ENCODE results near the gene PLS3. TPM values are rescaled to one million over a fixed set of nuclear protein-coding genes. Genes with fewer than 3 reads are reported as not detected.

Gene PLS3
- total RNA-seq, 4 donors from 2014 or later, result 76.8 to 84.0 (median 80.8) TPM

DNA sequence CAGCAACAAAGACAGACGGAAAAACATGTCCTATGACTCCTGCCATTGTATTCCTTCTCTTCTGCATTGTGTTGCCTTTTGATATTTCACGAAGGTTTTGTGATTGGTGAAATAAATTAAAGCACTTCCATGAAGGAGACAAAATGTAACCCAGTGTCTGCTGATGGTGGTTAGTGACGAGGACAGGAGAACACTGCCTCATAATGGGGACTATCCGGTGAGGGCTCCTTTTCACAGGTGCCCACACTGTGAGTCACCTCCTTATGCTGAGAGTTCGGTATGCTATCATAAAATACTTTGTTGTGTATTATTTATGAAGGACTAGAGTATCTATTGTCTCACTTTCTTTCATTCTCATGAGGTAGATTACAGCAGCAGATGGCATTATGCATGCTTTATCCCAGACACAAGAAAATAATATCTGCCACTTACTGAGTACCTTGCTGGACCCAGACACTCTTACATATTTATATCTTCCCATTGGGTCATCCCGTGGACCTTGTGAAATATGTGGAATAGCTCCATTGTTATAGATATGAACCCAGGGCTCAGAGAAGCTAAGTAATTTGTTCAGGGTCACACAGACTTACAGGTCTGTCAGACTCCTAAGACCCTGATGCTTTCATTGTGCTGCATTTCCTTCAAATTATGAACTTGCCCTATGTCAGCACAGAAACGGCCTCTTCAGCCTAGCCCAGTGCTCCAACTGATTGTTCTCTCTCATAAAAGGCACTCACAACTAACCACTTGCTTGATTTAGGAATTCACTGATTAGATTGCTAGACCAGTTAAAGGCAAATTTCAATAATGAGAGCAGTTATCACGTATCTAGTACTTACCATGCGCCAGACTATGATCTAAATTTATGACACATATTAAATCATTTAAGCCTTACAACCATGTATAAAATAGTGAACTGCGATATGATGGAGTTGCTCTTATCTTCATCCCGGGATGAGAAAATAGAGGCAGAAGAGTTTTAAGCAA is 31.2 kb downstream of the PLS3 start:
- intact Hi-C loops (cut with DNase I), result no loop called here
- DNase-seq (ENCODE audit: extremely low spot score), result no peak
- Histone ChIP-seq H3K27me3 (no peaks in the 10 kb centered on the region), H3K27ac (replicated peaks in 1 of 4) (peak overlapping the region in 3 of 4 donors; percentile 45 to 59 (median 53)), H3K36me3 (no peaks in the 10 kb centered on the region), H3K9me3 (no peaks in the 10 kb centered on the region), H3K4me1 (peaks cover 4 to 50% (median 29%) of the 10 kb centered on the region in 4 donors), H3K4me3 (no peak overlapping the region)
- TF ChIP-seq, protein P1, sequence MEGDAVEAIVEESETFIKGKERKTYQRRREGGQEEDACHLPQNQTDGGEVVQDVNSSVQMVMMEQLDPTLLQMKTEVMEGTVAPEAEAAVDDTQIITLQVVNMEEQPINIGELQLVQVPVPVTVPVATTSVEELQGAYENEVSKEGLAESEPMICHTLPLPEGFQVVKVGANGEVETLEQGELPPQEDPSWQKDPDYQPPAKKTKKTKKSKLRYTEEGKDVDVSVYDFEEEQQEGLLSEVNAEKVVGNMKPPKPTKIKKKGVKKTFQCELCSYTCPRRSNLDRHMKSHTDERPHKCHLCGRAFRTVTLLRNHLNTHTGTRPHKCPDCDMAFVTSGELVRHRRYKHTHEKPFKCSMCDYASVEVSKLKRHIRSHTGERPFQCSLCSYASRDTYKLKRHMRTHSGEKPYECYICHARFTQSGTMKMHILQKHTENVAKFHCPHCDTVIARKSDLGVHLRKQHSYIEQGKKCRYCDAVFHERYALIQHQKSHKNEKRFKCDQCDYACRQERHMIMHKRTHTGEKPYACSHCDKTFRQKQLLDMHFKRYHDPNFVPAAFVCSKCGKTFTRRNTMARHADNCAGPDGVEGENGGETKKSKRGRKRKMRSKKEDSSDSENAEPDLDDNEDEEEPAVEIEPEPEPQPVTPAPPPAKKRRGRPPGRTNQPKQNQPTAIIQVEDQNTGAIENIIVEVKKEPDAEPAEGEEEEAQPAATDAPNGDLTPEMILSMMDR (IDR thresholded peaks at IDR 0.05), result no peak
- TF ChIP-seq POLR2AphosphoS5 (IDR thresholded peaks at IDR 0.05) (no peak), EP300 (IDR thresholded peaks at IDR 0.05) (no peak), POLR2A (IDR thresholded peaks at IDR 0.05; ENCODE audit: low read depth) (no peak)
- WGBS, result 56% methylated on average over 11 of the region's 11 CpGs

DNA sequence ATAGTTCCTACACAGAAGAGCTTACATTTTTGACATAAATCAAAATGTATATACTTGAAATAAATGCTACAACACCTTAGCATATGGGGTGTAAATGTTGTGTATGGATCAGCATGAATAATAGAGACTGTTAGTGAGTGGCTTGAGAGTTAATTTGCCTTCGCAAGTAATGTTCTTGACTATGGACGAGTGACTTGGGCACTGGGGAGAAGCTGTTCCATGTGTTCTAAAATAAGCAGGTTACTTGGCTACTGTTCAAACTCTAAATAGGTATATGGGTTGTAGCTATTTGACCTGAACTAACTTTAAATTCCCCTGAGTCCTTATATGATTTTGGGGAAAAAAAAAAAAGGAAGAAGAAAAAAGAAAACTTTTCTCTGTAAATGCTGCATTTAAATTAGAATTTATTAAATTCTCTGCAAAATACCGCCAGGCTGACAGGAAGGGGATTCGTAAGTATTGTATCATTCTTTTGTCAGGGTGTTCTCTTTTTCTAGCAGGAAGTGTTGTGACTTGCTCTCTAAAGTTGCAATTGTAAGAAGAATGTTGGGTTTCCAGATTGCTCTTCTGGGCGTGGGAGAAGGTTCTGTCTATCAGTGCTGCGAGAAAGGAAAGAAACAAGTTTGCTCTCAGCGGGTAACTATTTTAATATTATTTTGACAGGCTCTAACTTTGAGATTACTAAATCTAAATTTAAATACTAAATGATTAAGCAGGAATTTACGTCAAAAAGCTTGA is 32.2 kb downstream of the PLS3 start:
- no peaks in the 10 kb centered on the region for H3K9me3 ChIP-seq
- H3K4me3 ChIP-seq, result peak overlapping the region; percentile 9 to 22 (median 12)
- peak overlapping the region in 3 of 4 donors; percentile 45 to 59 (median 53) for H3K27ac ChIP-seq (replicated peaks in 1 of 4)
- H3K4me1 ChIP-seq, result peaks cover 4 to 50% (median 31%) of the 10 kb centered on the region in 4 donors
- TF ChIP-seq POLR2AphosphoS5 (IDR thresholded peaks at IDR 0.05), result no peak
- TF ChIP-seq POLR2A (IDR thresholded peaks at IDR 0.05; ENCODE audit: low read depth), result no peak
- TF ChIP-seq, protein P1 (IDR thresholded peaks at IDR 0.05), result no peak
- H3K27me3 ChIP-seq, result no peaks in the 10 kb centered on the region
- intact Hi-C loops (cut with DNase I), result no loop called here
- DNase-seq (ENCODE audit: extremely low spot score), result no peak
- no peaks in the 10 kb centered on the region for H3K36me3 ChIP-seq
- WGBS, result 24% methylated on average over 8 of the region's 8 CpGs

DNA sequence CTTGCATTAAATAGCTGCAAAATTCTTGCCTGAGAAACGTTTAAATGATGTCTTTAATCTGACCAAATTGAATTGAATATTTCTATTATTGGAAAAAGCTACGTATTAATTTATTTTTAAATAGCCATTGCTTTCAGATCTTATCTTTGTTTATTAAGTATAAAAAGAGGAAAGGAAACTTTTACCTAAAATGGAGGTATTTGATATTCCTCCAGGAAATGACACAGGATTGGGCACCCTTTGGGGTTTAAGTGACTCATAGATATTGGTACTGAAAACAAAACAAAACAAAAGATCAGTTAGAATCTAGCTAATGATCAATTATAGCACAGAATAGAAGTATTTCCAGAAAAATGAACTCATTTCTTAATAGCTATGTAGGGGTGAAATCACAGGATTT is 34.1 kb downstream of the PLS3 start:
- no peak for DNase-seq (ENCODE audit: extremely low spot score)
- H3K4me1 ChIP-seq, result peaks cover 7 to 58% (median 33%) of the 10 kb centered on the region in 4 donors
- no peaks in the 10 kb centered on the region for H3K36me3 ChIP-seq
- no peak for TF ChIP-seq POLR2A (IDR thresholded peaks at IDR 0.05; ENCODE audit: low read depth)
- intact Hi-C loops (cut with DNase I), result no loop called here
- no peaks in the 10 kb centered on the region for H3K9me3 ChIP-seq
- no peak overlapping the region for H3K4me3 ChIP-seq
- peak overlapping the region in 2 of 4 donors; percentile 45 to 53 for H3K27ac ChIP-seq (replicated peaks in 1 of 4)
- 28% methylated on average over 2 of the region's 2 CpGs for WGBS
- H3K27me3 ChIP-seq, result peaks cover 0 to 4% (median 0%) of the 10 kb centered on the region in 4 donors

DNA sequence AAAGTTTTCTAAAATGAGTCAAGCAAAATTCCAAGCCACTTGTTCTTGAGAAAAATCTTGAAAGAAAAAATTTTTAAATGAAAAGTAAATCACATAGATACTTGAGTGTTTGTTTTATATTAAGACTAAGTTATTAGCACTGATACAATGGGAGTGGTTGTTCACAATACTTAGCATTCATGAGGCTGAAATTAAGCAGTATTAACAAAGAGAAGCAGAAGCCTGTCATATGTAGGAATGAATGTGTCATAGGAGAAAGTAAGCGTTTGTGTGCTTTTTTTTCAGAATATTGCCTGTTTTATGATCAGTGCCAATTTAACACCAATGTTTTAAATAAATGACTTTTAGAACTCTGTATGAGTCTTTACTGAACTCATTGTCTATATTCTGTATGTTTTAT is 37.6 kb downstream of the PLS3 start:
- H3K4me3 ChIP-seq, result no peak overlapping the region
- H3K27ac ChIP-seq (replicated peaks in 1 of 4), result no peak overlapping the region
- TF ChIP-seq, protein P1 (IDR thresholded peaks at IDR 0.05), result no peak
- TF ChIP-seq EP300 (IDR thresholded peaks at IDR 0.05) (no peak), POLR2AphosphoS5 (IDR thresholded peaks at IDR 0.05) (no peak), POLR2A (IDR thresholded peaks at IDR 0.05; ENCODE audit: low read depth) (no peak)
- intact Hi-C loops (cut with DNase I), result no loop called here
- 61% methylated on average over 1 of the region's 1 CpG for WGBS
- H3K4me1 ChIP-seq, result peaks cover 0 to 44% (median 17%) of the 10 kb centered on the region in 4 donors
- H3K36me3 ChIP-seq, result no peaks in the 10 kb centered on the region
- no peak for DNase-seq (ENCODE audit: extremely low spot score)
- peaks cover 0 to 4% (median 0%) of the 10 kb centered on the region in 4 donors for H3K27me3 ChIP-seq
- no peaks in the 10 kb centered on the region for H3K9me3 ChIP-seq

DNA sequence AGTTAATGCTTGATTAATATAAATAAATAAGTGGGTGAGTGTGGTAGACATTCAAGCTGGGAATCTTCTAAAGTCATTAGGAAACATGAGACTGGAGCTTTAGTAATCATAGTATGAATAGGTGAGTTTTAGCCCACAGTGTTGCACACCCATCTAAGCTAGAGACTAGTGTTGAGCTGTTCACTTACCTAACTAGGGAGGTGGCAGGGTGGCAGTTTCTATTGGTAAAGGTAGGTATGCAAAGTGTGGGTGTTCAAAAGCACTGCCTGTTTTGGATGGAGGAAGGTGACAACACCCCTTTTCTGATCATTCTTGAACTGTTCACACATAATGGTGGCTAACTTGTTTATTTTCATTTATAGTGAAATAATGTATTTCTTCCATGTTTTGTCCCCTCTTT is 41.3 kb downstream of the PLS3 start:
- intact Hi-C loops (cut with DNase I), result no loop called here
- Histone ChIP-seq H3K27me3 (peaks cover 0 to 4% (median 0%) of the 10 kb centered on the region in 4 donors), H3K36me3 (peaks cover 0 to 6% (median 0%) of the 10 kb centered on the region in 4 donors), H3K27ac (replicated peaks in 1 of 4) (no peak overlapping the region), H3K9me3 (no peaks in the 10 kb centered on the region), H3K4me1 (peaks cover 0 to 19% (median 7%) of the 10 kb centered on the region in 4 donors), H3K4me3 (no peak overlapping the region)
- TF ChIP-seq EP300 (IDR thresholded peaks at IDR 0.05) (no peak), POLR2A (IDR thresholded peaks at IDR 0.05; ENCODE audit: low read depth) (no peak), POLR2AphosphoS5 (IDR thresholded peaks at IDR 0.05) (no peak)
- TF ChIP-seq, protein P1 (IDR thresholded peaks at IDR 0.05), result no peak
- no peak for DNase-seq (ENCODE audit: extremely low spot score)
